Right atrium auricular region (tissue), 2 donors: Measurements from ENCODE around the gene HIBCH. TPM values are rescaled to one million over a fixed set of nuclear protein-coding genes. Genes with fewer than 3 reads are reported as not detected.

Experiments used
- DNase-seq: peaks from one replicate; pipeline ENCODE4 v3.0.0-alpha.2; 2019; ENCODE audit warnings: low spot score
- H3K27ac ChIP-seq, 2 donors: fragments of 200-600 bp; sonication (generic); 1 replicate in 1 of 2; 2 replicates in 1 of 2; pipeline ENCODE4 v1.5.1; 2016 to 2019
- H3K27me3 ChIP-seq, 2 donors: fragments of 200-600 bp; sonication (generic); one replicate each; pipeline versions ENCODE4 v1.5.1 to v1.6.0; 2017 to 2019
- H3K36me3 ChIP-seq: fragments of 200-600 bp; sonication (generic); one replicate; pipeline ENCODE4 v1.5.1; 2016
- H3K4me1 ChIP-seq, 2 donors: fragments of 200-600 bp; sonication (generic); one replicate each; pipeline versions ENCODE4 v1.5.1 to v1.6.0; 2017 to 2019
- H3K4me3 ChIP-seq, 2 donors: fragments of 200-600 bp; sonication (generic); 1 replicate in 1 of 2; 2 replicates in 1 of 2; pipeline ENCODE4 v1.5.1; 2017 to 2019; ENCODE audit warnings: mild to moderate bottlenecking in 1 of 2, moderate library complexity in 1 of 2
- H3K9me3 ChIP-seq, 2 donors: fragments of 200-600 bp; sonication (generic); one replicate each; pipeline ENCODE4 v1.5.1; 2019
- total RNA-seq, 2 donors: library from RNA; depleted of rRNA; stranded (reverse); fragments of >200 nt; gene quantifications; one replicate each; pipeline ENCODE4 v1.1.0, GENCODE V29; 2016
- TF ChIP-seq, protein P1 (sequence below), 2 donors: fragments of 200-600 bp; sonication (generic); IDR thresholded peaks; one replicate each; pipeline ENCODE4 v1.5.1; 2019; ENCODE audit warnings: antibody characterized with exemption in 2 of 2

Gene HIBCH
- total RNA-seq, 2 donors from 2014 or later: 11.9 to 17.6 TPM

DNA sequence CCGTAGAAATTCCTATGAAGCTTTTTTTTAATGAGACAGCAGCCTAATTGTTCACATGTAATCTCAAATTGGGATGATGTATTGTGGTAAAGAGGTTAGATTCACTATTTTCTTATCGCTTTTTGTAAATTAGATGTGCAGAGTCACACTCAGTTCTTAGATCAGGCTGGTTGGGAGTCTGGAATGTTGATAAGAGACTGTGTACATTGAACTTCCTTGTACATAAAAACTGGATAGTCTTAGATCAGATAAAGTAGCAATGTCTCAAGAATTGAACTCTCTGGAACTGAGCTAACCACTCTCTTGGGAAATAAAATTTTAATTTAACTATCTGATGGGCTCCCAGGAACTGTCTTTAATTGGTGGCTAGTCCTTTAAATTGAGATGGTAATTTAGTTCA is 149.0 kb downstream of the HIBCH start:
- Histone ChIP-seq H3K27me3 (no peaks in the 10 kb centered on the region), H3K4me1 (no peaks in the 10 kb centered on the region), H3K27ac (no peak overlapping the region), H3K4me3 (no peak overlapping the region), H3K9me3 (no peaks in the 10 kb centered on the region), H3K36me3 (no peaks in the 10 kb centered on the region)
- no peak for DNase-seq
- TF ChIP-seq, protein P1, sequence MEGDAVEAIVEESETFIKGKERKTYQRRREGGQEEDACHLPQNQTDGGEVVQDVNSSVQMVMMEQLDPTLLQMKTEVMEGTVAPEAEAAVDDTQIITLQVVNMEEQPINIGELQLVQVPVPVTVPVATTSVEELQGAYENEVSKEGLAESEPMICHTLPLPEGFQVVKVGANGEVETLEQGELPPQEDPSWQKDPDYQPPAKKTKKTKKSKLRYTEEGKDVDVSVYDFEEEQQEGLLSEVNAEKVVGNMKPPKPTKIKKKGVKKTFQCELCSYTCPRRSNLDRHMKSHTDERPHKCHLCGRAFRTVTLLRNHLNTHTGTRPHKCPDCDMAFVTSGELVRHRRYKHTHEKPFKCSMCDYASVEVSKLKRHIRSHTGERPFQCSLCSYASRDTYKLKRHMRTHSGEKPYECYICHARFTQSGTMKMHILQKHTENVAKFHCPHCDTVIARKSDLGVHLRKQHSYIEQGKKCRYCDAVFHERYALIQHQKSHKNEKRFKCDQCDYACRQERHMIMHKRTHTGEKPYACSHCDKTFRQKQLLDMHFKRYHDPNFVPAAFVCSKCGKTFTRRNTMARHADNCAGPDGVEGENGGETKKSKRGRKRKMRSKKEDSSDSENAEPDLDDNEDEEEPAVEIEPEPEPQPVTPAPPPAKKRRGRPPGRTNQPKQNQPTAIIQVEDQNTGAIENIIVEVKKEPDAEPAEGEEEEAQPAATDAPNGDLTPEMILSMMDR (IDR thresholded peaks at IDR 0.05): no peak

- no peak overlapping the region for H3K27ac ChIP-seq
- H3K4me3 ChIP-seq: no peak overlapping the region
- no peaks in the 10 kb centered on the region for H3K4me1 ChIP-seq
- DNase-seq: no peak
- TF ChIP-seq, protein P1 (IDR thresholded peaks at IDR 0.05): no peak
- no peaks in the 10 kb centered on the region for H3K36me3 ChIP-seq
- H3K9me3 ChIP-seq: no peaks in the 10 kb centered on the region
- no peaks in the 10 kb centered on the region for H3K27me3 ChIP-seq
These were observed 150.2 kb downstream of the HIBCH start for GRCh38 chr2:190169221-190170072.

DNA sequence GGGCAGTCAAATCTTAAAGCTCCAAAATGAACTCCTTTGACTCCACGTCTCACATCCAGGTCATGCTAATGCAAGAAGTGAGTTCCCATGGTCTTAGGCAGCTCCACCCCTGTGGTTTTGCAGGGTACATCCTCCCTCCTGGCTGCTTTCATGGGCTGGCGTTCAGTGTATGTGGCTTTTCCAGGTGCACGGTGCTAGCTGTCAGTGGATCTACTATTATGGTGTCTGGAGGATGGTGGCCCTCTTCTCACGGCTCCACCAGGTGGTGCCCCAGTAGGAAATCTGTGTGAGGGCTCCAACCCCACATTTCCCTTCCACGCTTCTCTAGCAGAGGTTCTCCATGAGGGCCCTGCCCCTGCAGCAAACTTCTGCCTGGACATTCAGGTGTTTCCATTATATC is 151.9 kb downstream of the HIBCH start:
- no peaks in the 10 kb centered on the region for H3K36me3 ChIP-seq
- H3K27ac ChIP-seq: no peak overlapping the region
- no peak for DNase-seq
- no peak overlapping the region for H3K4me3 ChIP-seq
- no peaks in the 10 kb centered on the region for H3K4me1 ChIP-seq
- no peaks in the 10 kb centered on the region for H3K27me3 ChIP-seq
- TF ChIP-seq, protein P1 (IDR thresholded peaks at IDR 0.05): no peak
- H3K9me3 ChIP-seq: no peaks in the 10 kb centered on the region

DNA sequence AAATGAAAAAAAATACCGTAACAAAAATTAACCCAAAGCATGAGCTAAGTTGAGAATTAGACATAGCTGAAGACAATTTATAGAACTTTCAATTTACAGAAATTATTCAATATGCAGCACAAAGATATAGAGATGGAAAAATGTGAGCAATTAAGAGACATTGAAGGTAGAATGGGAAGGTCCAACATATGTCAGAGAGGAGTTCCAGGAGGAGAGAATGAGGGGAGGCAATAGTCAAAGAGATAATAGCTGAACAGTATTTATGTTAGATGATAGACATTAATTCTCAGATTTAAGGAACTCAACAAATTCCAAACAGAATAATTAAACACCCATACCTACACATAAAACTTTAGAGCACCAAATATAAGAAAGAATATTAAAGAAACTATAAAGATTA is 154.1 kb downstream of the HIBCH start:
- Histone ChIP-seq H3K27me3 (no peaks in the 10 kb centered on the region), H3K27ac (no peak overlapping the region), H3K36me3 (no peaks in the 10 kb centered on the region), H3K4me1 (no peaks in the 10 kb centered on the region), H3K9me3 (no peaks in the 10 kb centered on the region), H3K4me3 (no peak overlapping the region)
- DNase-seq: no peak
- TF ChIP-seq, protein P1 (IDR thresholded peaks at IDR 0.05): no peak

GRCh38 chr2:190162851-190163250 is 156.8 kb downstream of the HIBCH start:
- H3K27ac ChIP-seq: no peak overlapping the region
- peaks cover 0 to 8% of the 10 kb centered on the region in 2 donors for H3K4me1 ChIP-seq
- no peaks in the 10 kb centered on the region for H3K9me3 ChIP-seq
- H3K4me3 ChIP-seq: no peak overlapping the region
- no peak for DNase-seq
- H3K27me3 ChIP-seq: no peaks in the 10 kb centered on the region
- TF ChIP-seq, protein P1 (IDR thresholded peaks at IDR 0.05): no peak
- no peaks in the 10 kb centered on the region for H3K36me3 ChIP-seq
